ENCODE measurements around the gene ASB18.

Gene ASB18

GRCh38 chr2:236240228-236240990, 23.8 kb downstream of the ASB18 start:
- DNase-seq: no peak

GRCh38 chr2:236239276-236240065, 24.7 kb downstream of the ASB18 start:
- DNase-seq: no peak

- DNase-seq: no peak
These were observed 25.5 kb downstream of the ASB18 start for GRCh38 chr2:236238751-236239150.

GRCh38 chr2:236237468-236238190, 26.6 kb downstream of the ASB18 start:
- no peak for DNase-seq

GRCh38 chr2:236236559-236237452, 27.4 kb downstream of the ASB18 start:
- DNase-seq: no peak

- no peak for DNase-seq
These were observed 35.0 kb downstream of the ASB18 start for GRCh38 chr2:236229186-236229585.

GRCh38 chr2:236223675-236224074, 40.5 kb downstream of the ASB18 start:
- DNase-seq: no peak

GRCh38 chr2:236221798-236222197, 42.4 kb downstream of the ASB18 start:
- DNase-seq: no peak

- no peak for DNase-seq
These were observed 44.8 kb downstream of the ASB18 start for GRCh38 chr2:236219411-236219810.

GRCh38 chr2:236217926-236218325, 46.3 kb downstream of the ASB18 start:
- DNase-seq: no peak

GRCh38 chr2:236216711-236217110, 47.5 kb downstream of the ASB18 start:
- DNase-seq: no peak

- DNase-seq: no peak
These were observed 48.4 kb downstream of the ASB18 start for GRCh38 chr2:236215761-236216333.

- DNase-seq: no peak
These were observed 49.0 kb downstream of the ASB18 start for GRCh38 chr2:236215196-236215595.

GRCh38 chr2:236214376-236214995, 49.7 kb downstream of the ASB18 start:
- no peak for DNase-seq

- DNase-seq: no peak
These were observed 52.9 kb downstream of the ASB18 start for GRCh38 chr2:236211296-236211695.

- no peak for DNase-seq
These were observed 53.7 kb downstream of the ASB18 start for GRCh38 chr2:236210536-236210935.

GRCh38 chr2:236209996-236210395, 54.2 kb downstream of the ASB18 start:
- DNase-seq: no peak

GRCh38 chr2:236209535-236209934, 54.7 kb downstream of the ASB18 start:
- no peak for DNase-seq

GRCh38 chr2:236208019-236208926, 55.9 kb downstream of the ASB18 start:
- DNase-seq: no peak

- DNase-seq: no peak
These were observed 56.7 kb downstream of the ASB18 start for GRCh38 chr2:236207472-236207871.
